ENCODE data around the gene MYOM1.

- TF ChIP-seq GATA2 (IDR thresholded peaks at IDR 0.05; ENCODE audit: low read depth, low read length) (no peak), GATA3 (IDR thresholded peaks at IDR 0.05; ENCODE audit: low read depth, low read length) (no peak)
Observed at GRCh38 chr18:3260995-3261372, 41.2 kb upstream of the MYOM1 start.

Measured in SH-SY5Y (cell line).